MM.1S (cell line): ENCODE data around the gene NCEH1.

Source experiments
- DNase-seq: peaks from one replicate; pipeline ENCODE4 v3.0.0-alpha.2; 2015
- H2AFZ ChIP-seq: fragments of 300-600 bp; sonication (generic); 2 replicates; pipeline ENCODE4 v1.6.0; 2016; ENCODE audit warnings: antibody characterized with exemption, low read length
- H3F3A ChIP-seq: fragments of 300-600 bp; sonication (generic); 2 replicates; pipeline ENCODE4 v1.6.1; 2016; ENCODE audit warnings: mild to moderate bottlenecking, antibody characterized with exemption, low read length, moderate library complexity, mixed read lengths; ENCODE audit not compliant: insufficient read depth
- H3K27ac ChIP-seq: fragments of 300-600 bp; sonication (generic); 2 replicates; pipeline ENCODE4 v1.5.1; 2016; ENCODE audit warnings: mild to moderate bottlenecking, low read length
- H3K27me3 ChIP-seq: fragments of 300-600 bp; sonication (generic); replicated peaks from 2 replicates; pipeline ENCODE4 v1.6.0; 2016; ENCODE audit warnings: low read length; ENCODE audit not compliant: insufficient read depth
- H3K36me3 ChIP-seq: fragments of 300-600 bp; sonication (generic); replicated peaks from 2 replicates; pipeline ENCODE4 v1.6.1; 2016; ENCODE audit warnings: mild to moderate bottlenecking, low read length, mixed read lengths; ENCODE audit not compliant: insufficient read depth
- H3K4me1 ChIP-seq: fragments of 300-600 bp; sonication (generic); 2 replicates; pipeline ENCODE4 v1.6.1; 2016; ENCODE audit warnings: low read length, mixed read lengths
- H3K4me2 ChIP-seq: fragments of 300-600 bp; sonication (generic); 2 replicates; pipeline ENCODE4 v1.6.0; 2016; ENCODE audit warnings: low read depth, low read length
- H3K4me3 ChIP-seq: fragments of 300-600 bp; sonication (generic); 2 replicates; pipeline ENCODE4 v1.5.1; 2016; ENCODE audit warnings: low read length, mixed read lengths
- H3K79me2 ChIP-seq: fragments of 300-600 bp; sonication (generic); 2 replicates; pipeline ENCODE4 v1.6.1; 2016; ENCODE audit warnings: mixed run types, low read length, mixed read lengths
- H3K9ac ChIP-seq: fragments of 300-600 bp; sonication (generic); 2 replicates; pipeline ENCODE4 v1.6.1; 2016; ENCODE audit warnings: low read length, mixed read lengths
- H3K9me2 ChIP-seq: fragments of 300-600 bp; sonication (generic); replicated peaks from 2 replicates; pipeline ENCODE4 v1.6.1; 2016; ENCODE audit warnings: mild to moderate bottlenecking, low read length, mixed read lengths; ENCODE audit not compliant: insufficient read depth
- H3K9me3 ChIP-seq: fragments of 300-600 bp; sonication (generic); replicated peaks from 2 replicates; pipeline ENCODE4 v1.6.1; 2016; ENCODE audit warnings: mild to moderate bottlenecking, low read length, mixed read lengths; ENCODE audit not compliant: insufficient read depth
- H4K20me1 ChIP-seq: fragments of 300-600 bp; sonication (generic); 2 replicates; pipeline ENCODE4 v1.6.1; 2016; ENCODE audit warnings: mild to moderate bottlenecking, low read length, moderate library complexity, mixed read lengths; ENCODE audit not compliant: insufficient read depth
- CTCF ChIP-seq: fragments of 300-600 bp; sonication (generic); IDR thresholded peaks from 2 replicates; pipeline ENCODE4 v1.5.1; 2016; ENCODE audit warnings: antibody characterized with exemption, low read length, mixed read lengths
- EZH2 ChIP-seq: fragments of 300-600 bp; sonication (generic); optimal IDR thresholded peaks from 2 replicates; pipeline ENCODE3; 2017; ENCODE audit warnings: low read depth, mild to moderate bottlenecking, antibody characterized with exemption, low read length, mixed read lengths
- EZH2phosphoT487 ChIP-seq: fragments of 300-600 bp; sonication (generic); IDR thresholded peaks from 2 replicates; pipeline ENCODE4 v1.6.1; 2018; ENCODE audit warnings: antibody characterized with exemption, low read length

The NCEH1 gene

GRCh38 chr3:172711454-172711795 is 558 bp upstream of the NCEH1 start:
- peak overlapping the region; percentile 84 for H3K4me3 ChIP-seq
- no peaks in the 10 kb centered on the region for H3K79me2 ChIP-seq
- TF ChIP-seq CTCF (no peak), EZH2phosphoT487 (no peak), EZH2 (no peak)
- H4K20me1 ChIP-seq, result no peaks in the 10 kb centered on the region
- H3K4me1 ChIP-seq, result peaks cover 7% of the 10 kb centered on the region
- H3K36me3 ChIP-seq, result no peaks in the 10 kb centered on the region
- H3K4me2 ChIP-seq, result peak overlapping the region; percentile 97
- peak overlapping the region; percentile 63; the same call in 1 of the 2 replicates for H3K9ac ChIP-seq
- no peaks in the 10 kb centered on the region for H3K27me3 ChIP-seq
- no peaks in the 10 kb centered on the region for H3K9me2 ChIP-seq
- no peaks in the 10 kb centered on the region for H3K9me3 ChIP-seq
- DNase-seq, result peak; percentile 45
- peak overlapping the region; percentile 94 for H2AFZ ChIP-seq
- peak overlapping the region; percentile 33; the same call in 1 of the 2 replicates for H3K27ac ChIP-seq
- H3F3A ChIP-seq, result peaks cover 8% of the 10 kb centered on the region

DNA sequence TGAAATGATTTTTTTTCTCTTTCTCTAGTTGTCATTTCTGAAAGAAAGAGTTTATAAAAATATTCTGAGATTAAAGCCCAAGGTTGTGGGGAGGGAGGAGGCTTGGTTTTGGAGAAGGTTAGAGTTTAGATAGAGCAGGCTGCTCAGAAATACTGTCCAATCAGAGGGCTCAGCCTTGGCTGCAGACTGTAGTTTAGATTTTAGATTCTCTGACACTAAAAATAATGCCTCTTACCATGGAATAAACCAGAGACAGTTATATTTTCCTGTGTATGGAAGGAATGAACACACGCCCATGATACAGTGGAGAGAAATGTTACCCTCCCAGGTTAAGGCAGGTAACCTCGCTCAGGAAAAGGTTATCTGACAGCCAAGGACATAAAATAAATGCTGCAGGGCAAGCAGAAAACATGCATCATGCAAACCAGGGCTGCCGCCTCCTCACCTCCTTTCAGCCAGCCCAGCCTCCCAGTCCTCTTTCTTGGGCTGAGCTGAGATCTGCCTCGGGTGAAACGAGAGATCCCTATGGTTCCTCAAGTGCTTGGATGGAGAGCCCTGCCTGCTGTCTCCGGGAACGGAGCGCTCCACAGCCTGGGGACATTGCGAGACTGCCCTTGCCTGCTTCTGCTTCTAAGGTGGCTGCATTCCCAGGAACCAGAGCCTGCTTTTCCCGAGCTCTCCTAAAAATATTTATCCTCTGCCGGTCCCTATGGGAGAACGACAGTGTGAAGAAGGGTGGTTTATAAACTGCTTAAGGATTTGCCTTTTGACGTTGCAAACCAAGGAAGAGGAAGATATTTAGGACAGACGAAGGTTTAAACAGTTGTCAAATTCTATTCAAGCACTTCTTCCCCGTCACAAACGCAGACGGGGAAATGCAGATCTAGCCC is 848 bp downstream of the NCEH1 start:
- Histone ChIP-seq H3K9me3 (no peaks in the 10 kb centered on the region), H3K79me2 (no peaks in the 10 kb centered on the region), H3K4me3 (peak overlapping the region; percentile 84), H3K4me2 (peak overlapping the region; percentile 97), H3K27ac (no peak overlapping the region), H4K20me1 (no peaks in the 10 kb centered on the region), H3K9ac (peak overlapping the region; percentile 63), H3K36me3 (no peaks in the 10 kb centered on the region), H3K27me3 (no peaks in the 10 kb centered on the region), H3K4me1 (peaks cover 7% of the 10 kb centered on the region), H3K9me2 (no peaks in the 10 kb centered on the region), H3F3A (peaks cover 8% of the 10 kb centered on the region), H2AFZ (peak overlapping the region; percentile 94)
- DNase-seq, result peak; percentile 28
- TF ChIP-seq EZH2 (no peak), CTCF (no peak), EZH2phosphoT487 (no peak)

DNA sequence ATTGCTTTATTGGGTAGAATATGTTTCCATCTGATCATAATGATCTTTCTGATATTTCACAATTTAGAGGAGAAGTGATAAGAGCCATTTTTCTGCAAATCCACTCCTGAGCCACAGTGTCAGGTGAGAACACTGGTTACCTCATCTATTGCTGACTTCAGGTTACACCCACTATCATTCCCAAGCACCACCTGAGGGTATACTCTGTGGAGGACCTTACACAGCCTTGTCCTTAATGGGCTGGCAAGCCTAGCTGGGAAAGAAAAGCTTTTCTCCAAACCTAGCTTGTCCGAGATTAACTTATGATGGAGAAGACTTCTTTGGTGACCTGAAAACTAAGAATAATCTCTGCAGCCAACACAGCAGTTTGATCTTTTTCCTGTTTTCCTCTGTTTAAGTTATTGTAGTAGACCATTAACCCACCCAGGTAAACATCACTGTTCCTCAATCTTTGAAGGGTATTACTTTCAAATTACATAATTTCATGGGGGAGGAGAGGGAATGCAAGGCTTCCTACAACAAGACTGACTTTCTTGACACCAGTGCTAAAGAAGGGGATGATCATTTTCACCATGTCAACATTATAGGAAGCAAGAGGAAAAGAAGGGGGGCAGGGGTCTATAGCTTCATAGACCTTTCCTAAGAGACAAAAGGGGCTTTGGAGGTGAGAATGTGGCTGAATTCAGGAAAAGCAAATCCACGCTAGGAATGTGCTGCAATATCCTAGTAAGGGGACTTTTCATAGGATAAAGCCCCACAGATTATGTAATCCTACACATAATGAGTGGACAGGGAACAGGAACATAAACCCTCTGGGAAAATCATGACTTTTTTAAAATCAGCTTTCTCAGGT is 1.7 kb downstream of the NCEH1 start:
- no peaks in the 10 kb centered on the region for H4K20me1 ChIP-seq
- H3K36me3 ChIP-seq, result no peaks in the 10 kb centered on the region
- TF ChIP-seq CTCF (no peak), EZH2 (no peak), EZH2phosphoT487 (no peak)
- H3K27ac ChIP-seq, result no peak overlapping the region
- no peaks in the 10 kb centered on the region for H3K27me3 ChIP-seq
- H3K4me1 ChIP-seq, result peaks cover 7% of the 10 kb centered on the region
- H3F3A ChIP-seq, result peaks cover 8% of the 10 kb centered on the region
- H3K4me2 ChIP-seq, result peak overlapping the region; percentile 97; the same call in 1 of the 2 replicates
- no peak overlapping the region for H2AFZ ChIP-seq
- H3K9me3 ChIP-seq, result no peaks in the 10 kb centered on the region
- no peaks in the 10 kb centered on the region for H3K9me2 ChIP-seq
- no peak overlapping the region for H3K9ac ChIP-seq
- H3K79me2 ChIP-seq, result no peaks in the 10 kb centered on the region
- DNase-seq, result no peak
- no peak overlapping the region for H3K4me3 ChIP-seq
